ENCODE measurements around the gene LTA.
"Not testable (repeated sequence)": the region's sequence is repeated elsewhere in the genome, so short reads cannot be mapped to it uniquely, and the experiment has no call there.

Gene LTA

GRCh38 chr6:31587791-31588777 lies 16.0 kb downstream of the LTA start:
- no peak for TF ChIP-seq CTCF (IDR thresholded peaks at IDR 0.05; ENCODE audit: low read depth, low read length, missing control alignments)
- in situ Hi-C loops (cut with HindIII; ENCODE audit: low sequenced_read_pairs), result no loop called here
- no peak overlapping the region for H3K4me3 ChIP-seq (ENCODE audit: low read depth, low read length)
- no peak for DNase-seq (ENCODE audit: low read depth)

- DNase-seq (ENCODE audit: low read depth), result no peak
- H3K4me3 ChIP-seq (ENCODE audit: low read depth, low read length), result no peak overlapping the region
Measured at GRCh38 chr6:31588871-31589650, 17.0 kb downstream of the LTA start.

GRCh38 chr6:31590691-31591090 lies 18.6 kb downstream of the LTA start:
- H3K4me3 ChIP-seq (ENCODE audit: low read depth, low read length); in situ Hi-C loops (cut with HindIII; ENCODE audit: low sequenced_read_pairs); DNase-seq (ENCODE audit: low read depth): not testable (repeated sequence)

More at GRCh38 chr6:31588871-31589650, 17.0 kb downstream of the LTA start:
- in situ Hi-C loops (cut with HindIII; ENCODE audit: low sequenced_read_pairs), result no loop called here
- no peak for TF ChIP-seq CTCF (IDR thresholded peaks at IDR 0.05; ENCODE audit: low read depth, low read length, missing control alignments)

GRCh38 chr6:31592396-31592771 lies 20.3 kb downstream of the LTA start:
- in situ Hi-C loops (cut with HindIII; ENCODE audit: low sequenced_read_pairs), result no loop called here
- H3K4me3 ChIP-seq (ENCODE audit: low read depth, low read length), result no peak overlapping the region
- no peak for TF ChIP-seq CTCF (IDR thresholded peaks at IDR 0.05; ENCODE audit: low read depth, low read length, missing control alignments)
- DNase-seq (ENCODE audit: low read depth), result no peak

- in situ Hi-C loops (cut with HindIII; ENCODE audit: low sequenced_read_pairs), result no loop called here
- TF ChIP-seq CTCF (IDR thresholded peaks at IDR 0.05; ENCODE audit: low read depth, low read length, missing control alignments), result peak; percentile 41
- no peak overlapping the region for H3K4me3 ChIP-seq (ENCODE audit: low read depth, low read length)
- DNase-seq (ENCODE audit: low read depth), result no peak
Measured at GRCh38 chr6:31597006-31597405, 24.9 kb downstream of the LTA start.

- H3K4me3 ChIP-seq (ENCODE audit: low read depth, low read length), result no peak overlapping the region
- DNase-seq (ENCODE audit: low read depth), result no peak
- in situ Hi-C loops (cut with HindIII; ENCODE audit: low sequenced_read_pairs), result no loop called here
- no peak for TF ChIP-seq CTCF (IDR thresholded peaks at IDR 0.05; ENCODE audit: low read depth, low read length, missing control alignments)
Measured at GRCh38 chr6:31607317-31607716, 35.2 kb downstream of the LTA start.

Measured in astrocyte of the cerebellum (primary cell).